GM19468 (cell line): ENCODE data around the gene GTF3C2.
"Not testable (repeated sequence)": the region's sequence is repeated elsewhere in the genome, so short reads cannot be mapped to it uniquely, and the experiment has no call there.

Experiments
- ATAC-seq: cut with Tn5 transposase; IDR thresholded peaks from one replicate; pipeline ENCODE4 v1.9.1; 2021; ENCODE audit warnings: mild to moderate bottlenecking, moderate library complexity, moderate number of reproducible peaks; ENCODE audit not compliant: unreplicated experiment; ENCODE audit errors: extremely low read depth

Gene GTF3C2

DNA sequence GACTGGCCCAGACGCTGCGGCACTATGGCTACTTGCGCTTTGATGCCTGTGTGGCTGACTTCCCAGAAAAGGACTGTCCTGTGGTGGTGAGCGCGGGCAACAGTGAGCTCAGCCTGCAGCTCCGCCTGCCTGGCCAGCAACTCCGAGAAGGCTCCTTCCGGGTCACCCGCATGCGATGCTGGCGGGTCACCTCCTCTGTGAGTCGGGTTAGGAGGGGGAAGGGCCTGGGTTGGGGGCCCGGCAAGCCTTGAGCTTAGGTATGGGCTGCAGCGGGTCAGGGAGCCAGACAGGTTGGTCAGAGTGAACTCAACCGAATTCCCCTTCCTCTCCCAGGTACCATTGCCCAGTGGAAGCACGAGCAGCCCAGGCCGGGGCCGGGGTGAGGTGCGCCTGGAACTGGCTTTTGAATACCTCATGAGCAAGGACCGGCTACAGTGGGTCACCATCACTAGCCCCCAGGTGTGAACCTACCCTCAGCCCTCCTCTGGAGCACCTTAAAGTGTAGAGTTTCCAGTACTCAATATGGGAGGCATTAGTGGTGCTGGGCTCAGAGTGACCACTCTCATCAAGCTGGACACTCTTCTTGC, 19.0 kb upstream of the GTF3C2 start:
- no peak for ATAC-seq

DNA sequence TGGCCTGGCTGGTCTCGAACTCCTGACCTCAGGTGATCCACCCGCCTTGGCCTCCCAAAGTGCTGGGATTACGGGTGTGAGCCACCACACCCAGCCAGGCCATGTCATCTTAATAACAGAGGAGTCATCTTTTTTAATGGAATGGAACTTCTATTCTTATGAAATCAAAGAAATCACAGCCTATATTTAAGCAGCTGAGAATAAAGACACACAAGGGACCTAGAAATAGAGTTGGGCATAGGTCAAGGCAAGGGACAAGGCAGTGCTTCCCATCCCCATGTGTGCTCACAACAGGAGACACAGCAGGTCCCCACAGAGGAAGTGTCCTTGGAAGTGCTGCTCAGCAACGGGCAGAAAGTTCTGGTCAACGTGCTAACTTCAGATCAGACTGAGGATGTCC, 17.0 kb upstream of the GTF3C2 start:
- ATAC-seq = no peak

DNA sequence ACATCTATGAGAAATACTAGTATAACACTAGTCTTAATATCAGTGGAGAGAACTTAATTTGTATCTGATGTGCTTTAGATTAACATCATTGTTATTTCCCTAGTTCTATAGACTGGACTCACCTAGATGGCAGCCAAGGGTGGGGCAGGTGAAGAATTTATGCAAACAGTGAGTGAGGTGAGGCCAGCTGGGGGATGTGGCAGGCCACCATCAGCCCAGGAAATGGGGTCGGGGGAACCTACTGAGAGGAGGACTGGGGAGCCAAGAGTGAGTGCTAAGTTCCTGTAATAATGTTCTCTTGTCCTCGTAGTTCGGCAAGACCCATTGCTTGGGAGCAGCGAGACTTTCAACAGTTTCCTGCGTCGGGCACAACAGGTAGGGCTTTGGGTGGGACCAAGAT, 16.4 kb upstream of the GTF3C2 start:
- ATAC-seq = no peak

DNA sequence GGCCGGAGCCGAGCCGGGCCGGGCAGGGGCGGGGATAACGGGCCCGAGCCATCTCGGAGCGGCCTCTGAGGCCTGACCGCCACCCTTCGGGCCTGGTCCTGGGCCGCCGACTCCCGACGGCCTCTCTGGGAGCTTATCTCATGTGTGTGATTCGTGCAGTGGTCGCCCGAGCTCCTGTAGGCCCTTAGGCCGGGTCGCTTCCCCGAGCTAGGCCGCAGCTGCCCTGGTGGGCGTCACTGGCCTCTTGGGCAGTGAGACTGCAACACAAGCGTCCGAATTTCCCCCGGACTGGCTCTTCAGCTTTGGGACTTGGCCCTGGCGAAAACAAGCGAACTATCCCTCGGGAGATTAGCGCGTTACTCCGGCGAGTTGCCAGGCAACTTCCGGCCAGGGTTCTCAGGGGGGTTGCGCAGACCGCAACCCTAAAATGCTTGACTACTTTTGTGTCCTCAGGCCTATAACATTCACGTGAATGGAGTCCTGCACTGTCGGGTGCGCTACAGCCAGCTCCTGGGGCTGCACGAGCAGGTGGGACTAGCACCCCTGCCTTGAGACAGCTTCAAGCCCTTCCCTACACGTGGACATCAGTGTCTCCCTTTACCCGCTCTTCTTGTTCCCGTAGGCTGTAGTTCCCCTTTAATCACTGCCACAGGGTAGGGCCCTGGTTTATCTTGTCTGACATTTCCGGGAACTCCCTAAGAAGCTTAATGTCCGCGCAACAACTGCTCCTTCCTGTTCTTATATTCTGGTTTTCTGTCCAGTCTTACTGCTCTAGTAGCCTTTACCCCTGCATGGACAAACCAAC, 14.5 kb upstream of the GTF3C2 start:
- ATAC-seq = no peak

DNA sequence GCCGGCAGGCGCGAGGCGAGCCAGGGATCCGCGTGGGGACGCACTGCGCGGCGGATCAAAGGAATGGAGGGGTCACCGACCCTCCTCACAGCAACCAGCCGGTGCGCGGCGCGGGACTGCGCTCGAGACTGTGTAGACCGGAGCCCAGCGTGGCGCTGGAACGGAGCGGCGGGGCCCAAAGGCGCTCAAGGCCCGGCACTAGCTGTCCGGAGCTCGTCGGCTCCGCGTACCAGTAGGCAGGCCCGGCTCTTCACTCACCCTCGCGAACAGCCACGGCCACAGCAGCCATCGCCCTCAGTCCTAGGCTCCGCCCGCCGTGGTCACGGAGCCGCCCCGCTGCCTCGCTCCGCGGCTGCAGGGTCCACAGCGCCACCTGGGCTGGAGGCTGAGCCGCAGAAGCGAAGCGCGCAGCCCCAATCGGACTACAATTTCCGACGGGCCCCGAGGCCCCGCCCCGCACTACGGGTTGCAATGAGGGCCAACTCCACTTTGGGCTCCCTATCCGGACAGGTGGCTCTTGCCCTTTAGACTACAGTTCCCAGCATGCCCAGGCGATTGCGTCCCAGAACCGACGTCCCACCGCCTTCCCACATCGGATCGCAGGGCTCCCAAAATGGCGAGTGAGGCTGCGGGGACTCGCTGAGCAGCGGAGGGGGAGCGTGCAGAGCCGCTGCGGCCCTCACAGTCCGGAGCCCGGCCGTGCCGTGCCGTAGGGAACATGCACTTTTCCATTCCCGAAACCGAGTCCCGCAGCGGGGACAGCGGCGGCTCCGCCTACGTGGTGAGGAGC, 13.7 kb upstream of the GTF3C2 start, which contains the start of the genes EIF2B4 and SNX17:
Gene EIF2B4, minus strand, starts transcription at position 313 of the 790 bp plus-strand sequence. Its CDS starts 24 bp downstream, at position 289.
Gene SNX17, plus strand, starts transcription at position 591 of the 790 bp plus-strand sequence. Its CDS starts 128 bp downstream, at position 719.
- peak; percentile 88 for ATAC-seq

DNA sequence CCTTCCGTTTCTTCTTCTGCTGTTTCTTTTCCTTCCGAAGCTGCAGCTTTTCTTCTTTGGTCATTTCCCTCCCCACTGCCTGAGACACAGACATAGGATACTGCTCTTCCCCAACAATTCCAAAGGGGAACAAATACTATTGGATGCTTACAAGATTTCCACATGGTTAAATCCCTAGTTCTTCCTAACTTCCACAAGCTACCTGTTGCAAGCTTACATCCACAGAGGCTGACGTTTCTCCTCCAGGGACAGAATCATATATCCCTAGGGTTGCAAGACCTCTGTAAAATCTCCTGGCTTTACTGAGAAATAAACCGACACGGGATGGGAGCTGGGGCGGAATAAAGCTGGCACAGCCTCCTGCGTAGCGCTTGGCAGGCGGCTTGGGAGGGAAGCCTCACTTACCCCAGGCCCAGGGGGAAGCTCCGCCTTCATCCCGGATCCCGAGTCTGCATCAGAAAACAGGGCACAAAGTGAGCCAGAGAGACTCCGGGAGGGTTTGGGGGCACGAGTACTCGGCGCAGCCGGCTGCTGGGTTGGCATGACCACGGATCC, 13.0 kb upstream of the GTF3C2 start:
- ATAC-seq = no peak

DNA sequence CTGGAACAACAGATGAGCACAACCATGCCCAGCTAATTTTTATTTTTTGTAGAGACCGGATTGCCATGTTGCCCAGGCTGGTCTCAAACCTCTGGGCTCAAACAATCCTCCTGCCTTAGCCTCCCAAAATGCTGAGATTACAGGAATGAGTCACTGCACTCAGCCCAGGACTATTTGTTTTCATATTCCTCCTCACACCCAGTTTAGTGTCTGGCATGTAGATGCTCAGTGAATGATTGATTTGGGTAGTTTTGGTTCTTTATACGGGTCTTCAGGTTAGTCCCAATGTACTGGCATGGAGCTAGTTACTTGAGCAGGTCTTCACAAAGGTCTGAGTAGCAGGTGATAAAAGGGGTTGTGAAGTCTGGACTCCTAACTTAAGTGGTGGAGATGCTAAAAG, 7.4 kb upstream of the GTF3C2 start:
- no peak for ATAC-seq

DNA sequence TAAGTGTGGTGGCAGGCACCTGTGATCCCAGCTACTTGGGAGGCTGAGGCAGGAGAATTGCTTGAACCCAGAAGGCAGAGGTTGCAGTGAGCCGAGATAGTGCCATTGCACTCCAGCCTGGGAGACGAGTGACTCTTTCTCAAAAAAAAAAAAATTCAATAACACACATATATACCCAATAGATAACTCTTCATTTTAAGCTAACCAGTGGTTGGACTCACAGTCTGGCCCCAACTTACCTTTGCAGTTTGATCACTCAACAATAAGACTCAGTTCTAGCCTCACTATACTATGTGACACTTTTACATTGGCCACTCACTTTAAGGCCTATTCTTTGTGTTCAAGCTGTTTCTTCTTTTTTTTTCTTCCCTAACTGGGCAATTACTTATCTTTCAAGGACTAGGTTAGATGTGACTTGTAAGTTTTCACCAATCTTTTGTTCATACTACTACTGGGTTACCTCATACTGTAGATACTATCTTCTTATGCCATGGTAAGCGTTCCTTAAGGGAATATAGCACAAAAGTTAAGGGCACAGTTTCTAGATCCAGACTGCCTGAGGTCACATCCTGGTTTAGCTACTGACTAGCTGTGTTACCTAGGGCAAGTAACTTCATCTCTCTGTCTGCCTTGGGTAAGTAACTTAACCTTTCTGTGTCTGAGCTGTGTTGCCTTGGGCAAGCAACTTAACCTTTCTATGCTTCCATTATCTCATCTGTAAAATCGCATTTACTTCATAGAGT, 6.3 kb upstream of the GTF3C2 start:
- no peak for ATAC-seq

DNA sequence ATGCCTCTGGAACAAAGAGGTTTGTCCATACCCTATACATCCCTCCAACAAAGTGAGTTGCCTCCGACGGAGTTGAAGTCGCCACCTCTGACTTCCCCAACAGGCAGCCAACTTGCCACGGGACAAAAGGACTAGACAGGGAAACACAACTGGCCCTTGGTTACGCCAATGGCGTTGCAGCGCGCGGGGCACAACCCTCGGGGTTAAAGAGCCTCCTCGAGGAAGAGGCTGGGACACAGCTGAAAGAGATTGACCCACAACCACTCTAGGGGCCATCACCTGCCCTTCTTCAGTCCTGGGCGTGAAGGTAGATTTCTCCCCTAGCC, 545 bp downstream of the GTF3C2 start:
- ATAC-seq = no peak

DNA sequence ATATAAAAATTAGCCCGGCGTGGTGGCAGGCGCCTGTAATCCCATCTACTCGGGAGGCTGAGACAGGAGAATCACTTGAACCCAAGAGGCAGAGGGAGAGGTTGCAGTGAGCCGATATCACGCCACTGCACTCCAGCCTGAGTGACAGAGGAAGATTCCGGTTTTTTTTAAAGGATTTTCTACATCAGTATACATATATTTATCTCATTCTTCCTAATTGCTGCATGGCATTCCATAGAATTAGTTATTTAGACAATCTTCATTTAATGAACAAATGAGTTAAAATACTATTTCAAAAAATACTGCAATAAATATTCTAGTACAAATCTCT, 2.0 kb downstream of the GTF3C2 start:
- no peak for ATAC-seq

DNA sequence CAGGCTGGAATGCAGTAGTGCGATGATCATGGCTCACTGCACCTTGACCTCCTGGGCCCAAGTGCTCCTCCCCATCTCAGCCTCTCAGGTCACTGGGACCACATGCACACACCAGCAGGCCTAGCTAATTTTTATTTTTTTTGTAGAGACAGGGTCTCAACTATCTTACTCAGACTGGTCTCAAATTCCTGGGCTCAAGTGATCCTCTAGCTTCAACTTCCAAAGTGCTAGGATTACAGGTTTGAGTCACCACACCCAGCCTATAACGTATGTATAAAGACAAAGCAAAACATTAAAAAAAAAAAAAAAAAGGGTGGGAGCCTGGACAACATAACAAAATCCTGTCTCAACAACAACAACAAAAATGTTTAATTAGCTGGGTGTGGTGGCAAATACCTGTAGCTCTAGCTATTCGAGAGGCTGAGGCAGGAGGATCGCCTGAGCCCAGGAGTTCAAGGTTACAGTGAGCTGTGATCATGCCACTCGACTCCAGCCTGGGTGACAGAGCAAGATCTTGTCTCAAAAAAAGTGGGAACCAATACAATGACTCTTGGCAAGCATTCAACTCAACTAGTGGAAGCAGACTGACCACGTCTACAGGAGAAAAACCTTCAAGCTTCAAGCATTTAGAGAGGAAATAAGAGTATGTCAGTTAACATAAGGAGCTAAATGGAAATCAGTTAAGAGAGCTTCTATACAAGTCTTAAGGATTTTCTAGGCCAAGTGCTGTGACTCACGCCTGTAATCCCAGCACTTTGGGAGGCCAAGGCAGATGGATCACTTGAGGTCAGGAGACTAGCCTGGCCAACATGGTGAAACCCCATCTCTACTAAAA, 2.6 kb downstream of the GTF3C2 start:
- no peak for ATAC-seq

DNA sequence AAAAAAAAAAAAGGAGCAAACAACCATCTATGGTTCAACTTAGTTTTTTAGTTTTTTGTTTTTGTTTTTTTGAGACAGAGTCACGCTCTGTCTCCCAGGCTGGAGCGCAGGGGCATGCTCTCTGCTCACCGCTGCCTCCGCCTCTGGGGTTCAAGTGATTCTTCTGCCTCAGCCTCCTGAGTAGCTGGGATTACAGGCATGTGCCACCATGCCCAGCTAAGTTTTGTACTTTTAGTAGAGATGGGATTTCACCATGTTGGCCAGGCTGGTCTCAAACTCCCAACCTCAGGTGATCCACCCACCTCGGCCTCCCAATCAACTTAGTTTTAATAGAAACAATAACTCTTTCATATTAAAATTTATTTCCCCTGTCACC, 3.2 kb downstream of the GTF3C2 start:
- not testable (repeated sequence) for ATAC-seq

DNA sequence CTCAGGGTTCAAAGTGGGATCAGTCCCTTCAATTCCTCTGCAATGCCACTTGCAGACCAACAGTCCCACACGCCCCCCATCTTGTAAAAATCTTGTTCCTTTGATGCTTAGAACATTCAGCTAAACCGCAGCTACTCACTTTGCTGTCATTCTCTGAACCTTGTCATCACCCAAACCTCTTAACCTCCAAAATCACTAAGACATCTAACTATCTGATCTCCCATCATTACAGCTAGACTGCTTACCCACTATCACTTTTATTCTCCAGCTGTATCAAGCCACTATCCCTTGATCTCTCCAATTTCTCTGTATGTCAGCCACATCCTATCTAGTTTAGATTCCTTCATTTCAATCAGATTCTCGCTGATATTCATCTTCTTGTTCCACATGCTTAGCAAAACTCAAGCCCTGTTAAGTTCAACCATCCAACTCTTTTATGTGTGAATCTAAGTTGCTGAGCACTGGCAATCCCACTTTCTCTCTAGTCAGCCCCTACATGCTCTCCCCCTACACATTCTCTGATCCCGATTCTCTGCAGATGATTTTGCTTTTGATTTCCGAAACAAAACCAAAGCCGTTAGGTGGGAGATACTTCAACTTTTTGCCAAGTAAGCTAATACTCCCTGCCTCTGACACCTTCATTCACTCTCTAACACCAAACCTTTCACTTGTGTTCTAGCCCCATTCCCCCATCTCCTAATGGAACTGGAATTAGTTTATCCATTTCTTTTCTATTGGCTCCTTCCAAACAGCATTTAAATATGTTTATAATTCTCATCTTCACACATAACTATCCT, 4.6 kb downstream of the GTF3C2 start:
- ATAC-seq = no peak

DNA sequence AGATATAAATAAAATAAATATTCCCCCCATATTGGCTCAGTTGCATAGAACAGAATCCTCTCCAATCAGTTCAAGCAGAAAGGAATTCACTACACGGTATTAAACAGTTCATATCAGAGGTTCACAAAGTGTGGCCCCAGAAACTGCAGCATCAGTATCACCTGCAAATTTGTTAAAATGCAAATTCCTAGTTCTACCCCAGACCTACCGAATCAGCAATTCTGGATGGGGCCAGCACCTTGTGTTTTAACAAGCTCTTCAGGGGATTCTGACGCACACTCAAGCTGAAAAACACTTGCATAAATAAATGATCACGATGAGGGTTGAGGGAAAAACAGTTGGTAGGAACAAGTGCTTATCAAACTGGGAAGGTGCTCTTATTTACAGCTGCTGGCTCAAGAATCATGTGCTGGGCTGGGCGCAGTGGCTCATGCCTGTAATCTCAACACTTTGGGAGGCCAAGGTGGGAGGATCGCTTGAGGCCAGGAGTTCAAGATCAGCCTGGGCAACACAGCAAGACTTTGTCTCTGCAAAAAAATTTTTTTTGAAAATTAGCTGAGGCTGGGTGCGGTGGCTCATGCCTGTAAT, 6.4 kb downstream of the GTF3C2 start:
- ATAC-seq = no peak

DNA sequence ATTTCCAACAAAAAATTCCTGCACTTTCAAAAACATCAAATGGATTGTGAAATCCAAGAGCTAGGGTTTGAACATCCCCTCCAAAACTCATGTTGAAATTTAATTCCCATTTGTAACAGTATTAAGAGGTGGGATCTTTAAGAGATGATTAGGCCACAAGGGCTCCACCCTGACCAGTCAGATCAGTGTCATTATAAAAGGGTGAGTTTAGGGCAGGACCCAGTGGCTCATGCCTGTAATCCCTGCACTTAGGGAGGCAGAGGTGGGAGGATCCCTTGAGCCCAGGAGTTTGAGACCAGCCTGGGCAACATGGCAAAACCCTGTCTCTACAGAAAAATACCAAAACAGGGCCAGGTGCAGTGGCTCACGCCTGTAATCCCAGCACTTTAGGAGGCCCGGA, 8.9 kb downstream of the GTF3C2 start:
- ATAC-seq = no peak

DNA sequence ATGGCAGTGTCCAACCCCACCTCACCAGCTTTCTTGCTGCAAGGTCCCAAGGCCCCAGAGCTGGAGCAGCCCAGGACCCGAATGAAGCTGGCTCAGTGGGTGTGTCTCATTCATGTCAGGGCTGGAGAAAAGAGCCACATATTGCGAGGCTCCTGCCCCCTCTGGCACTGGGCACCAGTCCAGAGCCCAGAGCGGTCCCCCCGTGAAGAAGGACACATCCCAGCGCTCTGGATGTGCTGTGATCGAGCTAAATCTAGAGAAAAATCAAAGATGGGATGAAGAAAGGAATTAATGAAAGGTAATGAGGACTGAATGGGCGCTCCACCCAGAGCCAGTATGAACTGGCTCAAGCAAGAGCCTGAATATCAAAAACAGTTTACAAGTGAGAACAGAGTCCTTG, 20.4 kb downstream of the GTF3C2 start:
- ATAC-seq = no peak

DNA sequence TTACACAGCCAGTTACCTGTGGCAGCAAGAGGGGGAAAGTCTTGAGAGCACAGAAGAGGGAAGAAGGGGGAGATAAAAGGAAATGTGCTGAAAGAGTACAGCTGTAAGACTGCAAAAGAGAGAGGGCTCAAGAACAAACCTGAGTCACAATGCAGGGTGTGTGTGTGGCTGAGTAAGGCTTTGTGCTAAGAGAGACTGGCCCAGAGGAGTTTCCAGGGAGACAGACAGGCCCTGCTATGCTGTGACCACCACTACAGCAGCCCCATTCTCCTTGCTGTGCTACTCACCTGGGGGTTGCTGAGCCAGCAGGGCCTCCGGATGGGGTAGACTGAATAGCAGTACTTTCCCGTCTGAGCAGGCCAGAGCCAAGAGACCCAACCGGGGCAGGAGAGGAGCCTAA, 21.3 kb downstream of the GTF3C2 start:
- no peak for ATAC-seq

DNA sequence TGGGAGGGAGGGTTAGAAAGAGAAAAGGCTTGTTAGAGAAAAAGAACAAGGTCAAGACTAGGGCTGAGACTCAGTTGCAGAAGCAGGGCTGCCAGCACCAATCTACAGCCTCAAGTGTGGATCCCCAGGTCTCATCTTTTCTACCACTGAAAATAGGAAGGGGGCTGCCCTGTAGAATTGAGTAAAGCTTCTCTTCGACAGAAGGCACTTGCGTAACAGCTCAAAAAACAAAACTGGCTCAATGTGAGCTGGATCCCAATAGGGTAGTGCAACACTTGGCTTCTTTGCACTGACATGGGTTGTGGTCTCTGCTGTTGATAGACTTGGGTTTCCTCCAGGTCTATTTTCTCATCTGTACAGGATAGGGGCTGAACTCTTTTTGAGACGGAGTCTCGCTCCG, 31.8 kb downstream of the GTF3C2 start:
- no peak for ATAC-seq
